CD14-positive monocyte (primary cell): ENCODE results near the gene GPSM1. TPM values are rescaled to one million over a fixed set of nuclear protein-coding genes. Genes with fewer than 3 reads are reported as not detected.

ENCODE experiments used
- DNase-seq, 3 donors: peaks; one replicate each; pipeline ENCODE4 v3.0.0-alpha.2; 2011 to 2022
- H2AFZ ChIP-seq: 2 replicates; pipeline ENCODE4 v1.6.0; 2012; ENCODE audit warnings: mild to moderate bottlenecking, low read depth, low read length, inconsistent platforms; ENCODE audit not compliant: insufficient read depth, poor library complexity, severe bottlenecking
- H3K27ac ChIP-seq, 2 donors: 1 replicate in 1 of 2; 2 replicates in 1 of 2; pipeline ENCODE4 v1.5.1; 2012 to 2013; ENCODE audit warnings: low read length in 2 of 2, control low read depth in 1 of 2, inconsistent platforms in 1 of 2, low read depth in 1 of 2, mild to moderate bottlenecking in 1 of 2
- H3K27me3 ChIP-seq, 2 donors: one replicate each; pipeline versions ENCODE4 v1.6.0 to v1.6.1; 2011 to 2013; ENCODE audit warnings: low read length in 2 of 2; ENCODE audit not compliant: control insufficient read depth in 2 of 2, insufficient read depth in 2 of 2
- H3K36me3 ChIP-seq, 2 donors: replicated peaks in 1 of 2; 1 replicate in 1 of 2; 2 replicates in 1 of 2; pipeline versions ENCODE4 v1.5.1 to v1.6.1; 2012 to 2013; ENCODE audit warnings: low read length in 2 of 2, control low read depth in 1 of 2, inconsistent platforms in 1 of 2, mild to moderate bottlenecking in 1 of 2; ENCODE audit not compliant: insufficient read depth in 2 of 2, control insufficient read depth in 1 of 2
- H3K4me1 ChIP-seq, 2 donors: 1 replicate in 1 of 2; 2 replicates in 1 of 2; pipeline versions ENCODE4 v1.5.1 to v1.6.1; 2012 to 2013; ENCODE audit warnings: low read length in 2 of 2, control low read depth in 1 of 2, inconsistent platforms in 1 of 2, mild to moderate bottlenecking in 1 of 2, moderate library complexity in 1 of 2; ENCODE audit not compliant: insufficient read depth in 2 of 2, control insufficient read depth in 1 of 2
- H3K4me2 ChIP-seq: replicated peaks from 2 replicates; pipeline ENCODE3; 2012; ENCODE audit warnings: low read length, moderate library complexity, mild to moderate bottlenecking; ENCODE audit not compliant: poor library complexity, severe bottlenecking; ENCODE audit errors: extremely low read depth
- H3K4me3 ChIP-seq, 3 experiments: fragments of 200-600 bp in 1 of 3; sonication (generic) in 1 of 3; replicated peaks in 1 of 3; 1 replicate in 2 of 3; 2 replicates in 1 of 3; pipeline ENCODE4 v1.5.1; 2011 to 2013; ENCODE audit warnings: low read length in 3 of 3, mild to moderate bottlenecking in 3 of 3, control low read depth in 2 of 3, low read depth in 2 of 3, inconsistent platforms in 1 of 3, moderate library complexity in 1 of 3
- H3K79me2 ChIP-seq: 2 replicates; pipeline ENCODE4 v1.6.0; 2012; ENCODE audit warnings: mild to moderate bottlenecking, control low read depth, inconsistent platforms, low read length, moderate library complexity; ENCODE audit not compliant: insufficient read depth
- H3K9ac ChIP-seq: 2 replicates; pipeline ENCODE4 v1.6.0; 2017; ENCODE audit warnings: low read length, mild to moderate bottlenecking; ENCODE audit not compliant: insufficient read depth, poor library complexity, severe bottlenecking
- H3K9me3 ChIP-seq, 2 donors: replicated peaks in 1 of 2; 1 replicate in 1 of 2; 2 replicates in 1 of 2; pipeline versions ENCODE4 v1.5.1 to v1.6.1; 2012 to 2013; ENCODE audit warnings: low read length in 2 of 2, control low read depth in 1 of 2; ENCODE audit not compliant: control insufficient read depth in 1 of 2, insufficient read depth in 1 of 2
- H4K20me1 ChIP-seq: 2 replicates; pipeline ENCODE4 v1.6.0; 2012; ENCODE audit warnings: mild to moderate bottlenecking, low read length, control low read depth, moderate library complexity; ENCODE audit not compliant: insufficient read depth
- H3K27ac Mint-ChIP-seq, 7 donors: one replicate each; pipeline ENCODE4 v1.8.0; 2020; ENCODE audit warnings: mild to moderate bottlenecking in 7 of 7, mixed read lengths in 7 of 7, moderate library complexity in 6 of 7, inconsistent platforms in 2 of 7
- H3K27me3 Mint-ChIP-seq, 3 donors: one replicate each; pipeline ENCODE4 v1.8.0; 2021 to 2022; ENCODE audit warnings: low read depth in 3 of 3, mild to moderate bottlenecking in 3 of 3, mixed read lengths in 3 of 3, moderate library complexity in 3 of 3, inconsistent platforms in 1 of 3
- H3K36me3 Mint-ChIP-seq, 2 donors: one replicate each; pipeline ENCODE4 v1.8.0; 2020; ENCODE audit warnings: mixed read lengths in 2 of 2, inconsistent platforms in 1 of 2, mild to moderate bottlenecking in 1 of 2
- H3K4me1 Mint-ChIP-seq: one replicate; pipeline ENCODE4 v1.8.0; 2020; ENCODE audit warnings: mild to moderate bottlenecking, mixed read lengths
- H3K4me3 Mint-ChIP-seq, 2 donors: one replicate each; pipeline ENCODE4 v1.8.0; 2020; ENCODE audit warnings: mild to moderate bottlenecking in 2 of 2, mixed read lengths in 2 of 2, moderate library complexity in 1 of 2
- H3K9me3 Mint-ChIP-seq, 7 donors: one replicate each; pipeline ENCODE4 v1.8.0; 2020 to 2022; ENCODE audit warnings: mixed read lengths in 7 of 7, mild to moderate bottlenecking in 6 of 7, moderate library complexity in 6 of 7, inconsistent platforms in 2 of 7
- WGBS: methylation state at CpG from one replicate; pipeline ENCODE4 v1.1.5; 2013; ENCODE audit warnings: missing lambda C conversion rate; ENCODE audit not compliant: insufficient coverage; 5-methylcytosine and 5-hydroxymethylcytosine counted together
- intact Hi-C, 2 donors: fragments of 100-400 bp; cut with micrococcal nuclease; formaldehyde crosslinking; loops; one replicate each; pipeline versions ENCODE4 v1.15.0 to v1.15.1; 2023
- polyA plus RNA-seq, 3 donors: library from polyadenylated mRNA; depleted of rRNA in 1 of 3; unstranded in 2 of 3; stranded (reverse) in 1 of 3; fragments of 300-500 nt in 2 of 3; fragments of >200 nt in 1 of 3; fragmentation: Illumina TruSeq in 2 of 3; gene quantifications; 1 replicate in 2 of 3; 2 replicates in 1 of 3; pipeline ENCODE4 v1.2.3, GENCODE V29; 2012 to 2021
- TF ChIP-seq, protein P1 (sequence below): fragments of 200-600 bp; IDR thresholded peaks from one replicate; pipeline ENCODE4 v1.8.0; 2022; ENCODE audit warnings: antibody characterized with exemption, mild to moderate bottlenecking

The GPSM1 gene
- polyA plus RNA-seq, 3 donors, result 0.67 to 3.1 (median 0.73) TPM

DNA sequence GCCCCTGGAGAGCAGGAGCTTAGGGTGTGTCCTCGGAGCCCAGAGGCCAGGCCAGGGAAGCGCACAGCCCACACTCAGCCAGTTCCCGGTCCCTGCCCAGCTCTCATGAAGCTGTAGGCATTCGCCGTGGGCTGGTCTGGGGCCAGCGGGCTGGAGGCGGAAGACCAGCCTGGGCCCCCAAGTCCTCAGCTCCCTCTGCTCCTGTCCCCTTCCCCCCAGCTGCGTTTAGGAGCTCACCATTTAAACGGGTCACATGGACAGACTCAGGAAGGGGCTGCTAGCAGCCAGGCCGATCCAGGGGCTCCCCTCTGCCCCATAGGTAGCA lies 18.8 kb downstream of the GPSM1 start:
- Histone ChIP-seq H3K4me1 (peaks cover 10 to 12% of the 10 kb centered on the region in 2 donors), H3K79me2 (no peaks in the 10 kb centered on the region), H3K27ac (no peak overlapping the region), H3K4me3 (no peak overlapping the region), H3K27me3 (no peaks in the 10 kb centered on the region), H2AFZ (no peak overlapping the region), H3K4me2 (no peak overlapping the region), H3K9me3 (no peaks in the 10 kb centered on the region), H3K36me3 (no peaks in the 10 kb centered on the region), H3K9ac (no peak overlapping the region), H4K20me1 (no peaks in the 10 kb centered on the region)
- Mint-ChIP-seq H3K27ac (no peak overlapping the region), H3K9me3 (no peaks in the 10 kb centered on the region), H3K4me1 (peaks cover 2% of the 10 kb centered on the region), H3K36me3 (no peaks in the 10 kb centered on the region), H3K4me3 (no peak overlapping the region), H3K27me3 (peaks cover 0 to 4% (median 1%) of the 10 kb centered on the region in 3 donors)
- DNase-seq, result no peak
- 89% methylated on average over 10 of the region's 10 CpGs for WGBS
- intact Hi-C loops, result no loop called here
- TF ChIP-seq, protein P1, sequence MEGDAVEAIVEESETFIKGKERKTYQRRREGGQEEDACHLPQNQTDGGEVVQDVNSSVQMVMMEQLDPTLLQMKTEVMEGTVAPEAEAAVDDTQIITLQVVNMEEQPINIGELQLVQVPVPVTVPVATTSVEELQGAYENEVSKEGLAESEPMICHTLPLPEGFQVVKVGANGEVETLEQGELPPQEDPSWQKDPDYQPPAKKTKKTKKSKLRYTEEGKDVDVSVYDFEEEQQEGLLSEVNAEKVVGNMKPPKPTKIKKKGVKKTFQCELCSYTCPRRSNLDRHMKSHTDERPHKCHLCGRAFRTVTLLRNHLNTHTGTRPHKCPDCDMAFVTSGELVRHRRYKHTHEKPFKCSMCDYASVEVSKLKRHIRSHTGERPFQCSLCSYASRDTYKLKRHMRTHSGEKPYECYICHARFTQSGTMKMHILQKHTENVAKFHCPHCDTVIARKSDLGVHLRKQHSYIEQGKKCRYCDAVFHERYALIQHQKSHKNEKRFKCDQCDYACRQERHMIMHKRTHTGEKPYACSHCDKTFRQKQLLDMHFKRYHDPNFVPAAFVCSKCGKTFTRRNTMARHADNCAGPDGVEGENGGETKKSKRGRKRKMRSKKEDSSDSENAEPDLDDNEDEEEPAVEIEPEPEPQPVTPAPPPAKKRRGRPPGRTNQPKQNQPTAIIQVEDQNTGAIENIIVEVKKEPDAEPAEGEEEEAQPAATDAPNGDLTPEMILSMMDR, result no peak

DNA sequence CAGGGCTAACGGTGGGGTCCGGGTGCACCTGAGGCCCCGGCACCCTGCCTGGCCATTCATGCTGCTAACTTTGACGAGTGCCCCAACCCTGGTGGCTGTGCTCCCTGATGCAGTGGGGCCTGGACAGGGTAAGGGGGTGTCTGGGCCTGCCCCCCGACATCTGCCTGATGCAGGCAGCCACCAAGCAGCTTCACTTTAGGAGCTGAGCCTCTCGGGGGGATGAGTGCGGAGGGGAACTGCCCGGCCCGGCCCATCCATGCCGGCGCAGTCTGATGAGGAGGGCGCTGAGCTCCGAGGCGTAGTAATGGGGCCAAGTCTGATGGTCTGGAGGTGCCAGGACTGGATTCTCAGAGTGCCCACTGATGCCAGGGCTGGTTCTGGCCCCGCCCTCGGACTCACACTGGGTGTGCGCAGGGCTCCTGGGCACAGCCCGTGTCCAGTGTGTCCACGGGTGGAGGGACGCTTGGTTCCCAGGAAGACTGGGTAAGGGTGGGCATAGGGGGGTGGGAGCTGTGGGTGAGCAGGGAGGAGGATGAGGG lies 19.7 kb downstream of the GPSM1 start:
- intact Hi-C loops, result no loop called here
- no peak overlapping the region for H2AFZ ChIP-seq
- no peak for DNase-seq
- H3K36me3 ChIP-seq, result no peaks in the 10 kb centered on the region
- Mint-ChIP-seq H3K4me1 (no peaks in the 10 kb centered on the region), H3K27me3 (peaks cover 0 to 4% (median 1%) of the 10 kb centered on the region in 3 donors), H3K4me3 (no peak overlapping the region), H3K27ac (no peak overlapping the region), H3K9me3 (no peaks in the 10 kb centered on the region), H3K36me3 (no peaks in the 10 kb centered on the region)
- no peaks in the 10 kb centered on the region for H3K79me2 ChIP-seq
- WGBS, result 93% methylated on average over 20 of the region's 20 CpGs
- H3K4me3 ChIP-seq, result no peak overlapping the region
- no peak overlapping the region for H3K9ac ChIP-seq
- H4K20me1 ChIP-seq, result no peaks in the 10 kb centered on the region
- no peaks in the 10 kb centered on the region for H3K27me3 ChIP-seq
- TF ChIP-seq, protein P1, result no peak
- H3K4me2 ChIP-seq, result no peak overlapping the region
- H3K4me1 ChIP-seq, result peaks cover 10 to 12% of the 10 kb centered on the region in 2 donors
- no peaks in the 10 kb centered on the region for H3K9me3 ChIP-seq
- no peak overlapping the region for H3K27ac ChIP-seq
